Sigmoid colon (tissue), 4 donors: ENCODE data around the gene SMYD3.

Experiments
- EP300 ChIP-seq, 4 donors: sonication (generic); formaldehyde crosslinking; IDR thresholded peaks; one replicate each; pipeline ENCODE4 v1.6.1; 2017; ENCODE audit warnings: antibody characterized with exemption in 4 of 4
- POLR2AphosphoS5 ChIP-seq, 4 donors: sonication (generic); formaldehyde crosslinking; IDR thresholded peaks; one replicate each; pipeline ENCODE4 v1.6.1; 2017; ENCODE audit warnings: antibody characterized with exemption in 4 of 4
- TF ChIP-seq, protein P1 (sequence below), 4 experiments: fragments of 450-650 bp in 3 of 4; fragments of 200-600 bp in 1 of 4; IDR thresholded peaks; one replicate each; pipeline ENCODE4 v1.5.1; 2016 to 2019; ENCODE audit warnings: antibody characterized with exemption in 4 of 4, mild to moderate bottlenecking in 3 of 4, moderate library complexity in 2 of 4

DNA sequence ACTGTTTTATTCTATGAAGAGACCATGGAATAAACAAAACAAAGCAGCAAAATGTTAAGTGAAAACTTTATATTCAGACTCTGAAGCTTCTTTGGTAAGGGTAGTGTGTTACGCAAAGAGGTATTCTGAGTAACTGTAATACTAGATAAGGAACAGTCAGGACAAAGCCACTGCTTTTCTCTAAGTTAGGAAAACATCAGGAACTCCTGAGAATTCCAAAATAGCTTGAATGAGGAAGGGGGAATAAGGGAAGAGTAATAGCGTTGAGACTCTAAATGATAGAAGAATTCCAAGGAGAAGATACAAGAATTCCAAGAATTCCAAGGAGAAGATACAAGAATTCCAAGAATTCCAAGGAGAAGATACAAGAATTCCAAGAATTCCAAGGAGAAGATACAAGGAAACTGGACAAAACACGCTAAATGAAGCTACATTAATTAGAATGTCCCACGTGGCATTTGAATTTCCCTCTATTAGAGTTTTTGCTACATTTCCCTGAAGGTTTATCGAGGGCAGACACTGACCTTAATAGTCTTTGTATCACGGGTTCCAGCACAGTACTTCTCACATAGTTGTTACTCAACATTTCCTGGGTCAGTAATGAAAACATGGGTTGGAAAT is 71.5 kb downstream of the SMYD3 start:
- TF ChIP-seq EP300 (IDR thresholded peaks at IDR 0.05) = no peak
- TF ChIP-seq, protein P1, sequence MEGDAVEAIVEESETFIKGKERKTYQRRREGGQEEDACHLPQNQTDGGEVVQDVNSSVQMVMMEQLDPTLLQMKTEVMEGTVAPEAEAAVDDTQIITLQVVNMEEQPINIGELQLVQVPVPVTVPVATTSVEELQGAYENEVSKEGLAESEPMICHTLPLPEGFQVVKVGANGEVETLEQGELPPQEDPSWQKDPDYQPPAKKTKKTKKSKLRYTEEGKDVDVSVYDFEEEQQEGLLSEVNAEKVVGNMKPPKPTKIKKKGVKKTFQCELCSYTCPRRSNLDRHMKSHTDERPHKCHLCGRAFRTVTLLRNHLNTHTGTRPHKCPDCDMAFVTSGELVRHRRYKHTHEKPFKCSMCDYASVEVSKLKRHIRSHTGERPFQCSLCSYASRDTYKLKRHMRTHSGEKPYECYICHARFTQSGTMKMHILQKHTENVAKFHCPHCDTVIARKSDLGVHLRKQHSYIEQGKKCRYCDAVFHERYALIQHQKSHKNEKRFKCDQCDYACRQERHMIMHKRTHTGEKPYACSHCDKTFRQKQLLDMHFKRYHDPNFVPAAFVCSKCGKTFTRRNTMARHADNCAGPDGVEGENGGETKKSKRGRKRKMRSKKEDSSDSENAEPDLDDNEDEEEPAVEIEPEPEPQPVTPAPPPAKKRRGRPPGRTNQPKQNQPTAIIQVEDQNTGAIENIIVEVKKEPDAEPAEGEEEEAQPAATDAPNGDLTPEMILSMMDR (IDR thresholded peaks at IDR 0.05) = no peak
- TF ChIP-seq POLR2AphosphoS5 (IDR thresholded peaks at IDR 0.05) = no peak
